GM12878 (cell line): ENCODE results near the gene OR4F15. TPM values are rescaled to one million over a fixed set of nuclear protein-coding genes. Genes with fewer than 3 reads are reported as not detected.
"Not testable (repeated sequence)": the region's sequence is repeated elsewhere in the genome, so short reads cannot be mapped to it uniquely, and the experiment has no call there.

Experiments
- ATAC-seq: fragments of 200-7000 bp; cut with Tn5 transposase; 3 replicates; pipeline ENCODE4 v1.9.1; 2020; ENCODE audit warnings: mild to moderate bottlenecking, moderate library complexity
- BruUV-seq: library from RNA; stranded (reverse); fragments of 400-500 nt; replicated peaks from 2 replicates; lab custom pipeline; 2021; lab: Mats Ljungman, UMichigan
- CTCF ChIA-PET: fragments of 300-600 bp; sonication (Branson Sonifier 250); formaldehyde crosslinking; extraction: SDS; loops from one replicate; lab custom pipeline; 2021; ENCODE audit warnings: inconsistent platforms; lab: Yijun Ruan, JAX
- POLR2A ChIA-PET: fragments of 350-600 bp; formaldehyde crosslinking; extraction: SDS; loops from one replicate; lab custom pipeline; 2021; ENCODE audit warnings: inconsistent platforms; lab: Charles Lee
- RAD21 ChIA-PET: fragments of 300-600 bp; sonication (Branson Sonifier 250); formaldehyde crosslinking; loops from one replicate; lab custom pipeline; 2023; ENCODE audit warnings: antibody characterized with exemption; ENCODE audit not compliant: unreplicated experiment; lab: Charles Lee
- SMC1A ChIA-PET: fragments of 300-600 bp; sonication (Branson Sonifier 250); formaldehyde crosslinking; loops from one replicate; lab custom pipeline; 2023; ENCODE audit not compliant: unreplicated experiment, uncharacterized antibody; lab: Charles Lee
- DNase-seq: peaks from one replicate; pipeline ENCODE4 v3.0.0-alpha.2; 2011; ENCODE audit warnings: low read depth, low spot score
- FAIRE-seq: peaks from 3 replicates; lab custom pipeline; 2011; peaks lifted over from hg19 to GRCh38; lab: Jason Lieb, UNC
- H2AFZ ChIP-seq: 2 replicates; pipeline ENCODE4 v1.6.0; 2011; ENCODE audit warnings: low read depth, low read length, control low read depth; ENCODE audit not compliant: control insufficient read depth
- H3K27ac ChIP-seq: 2 replicates; pipeline ENCODE4 v1.5.1; 2011; ENCODE audit warnings: control low read depth; ENCODE audit not compliant: control insufficient read depth, insufficient read depth
- H3K27me3 ChIP-seq, 2 experiments: replicated peaks in 1 of 2; 2 replicates each; pipeline versions ENCODE4 v1.6.0 to v1.6.1; 2011; ENCODE audit warnings: low read length in 1 of 2; ENCODE audit not compliant: control insufficient read depth in 2 of 2, insufficient read depth in 2 of 2
- H3K36me3 ChIP-seq, 2 experiments: 2 replicates each; pipeline ENCODE4 v1.5.1; 2011; ENCODE audit warnings: low read length in 1 of 2; ENCODE audit not compliant: control insufficient read depth in 2 of 2, insufficient read depth in 2 of 2
- H3K4me1 ChIP-seq: 2 replicates; pipeline ENCODE4 v1.6.1; 2011; ENCODE audit warnings: mild to moderate bottlenecking, low read length, moderate library complexity, mixed read lengths; ENCODE audit not compliant: control insufficient read depth, insufficient read depth
- H3K4me2 ChIP-seq: 2 replicates; pipeline ENCODE4 v1.6.0; 2011; ENCODE audit warnings: control low read depth; ENCODE audit not compliant: control insufficient read depth, insufficient read depth
- H3K4me3 ChIP-seq: fragments of 200-600 bp; sonication (generic); 2 replicates; pipeline ENCODE4 v1.5.1; 2016
- H3K79me2 ChIP-seq: 2 replicates; pipeline ENCODE4 v1.6.0; 2011; ENCODE audit warnings: low read length; ENCODE audit not compliant: control insufficient read depth, insufficient read depth
- H3K9ac ChIP-seq: 2 replicates; pipeline ENCODE4 v1.8.0; 2011; ENCODE audit warnings: low read length, control low read depth, mixed read lengths; ENCODE audit not compliant: control insufficient read depth, insufficient read depth
- H3K9me3 ChIP-seq: replicated peaks from 3 replicates; pipeline ENCODE4 v1.5.1; 2011; ENCODE audit warnings: mild to moderate bottlenecking, low read length; ENCODE audit not compliant: control insufficient read depth, insufficient read depth
- H4K20me1 ChIP-seq: 2 replicates; pipeline ENCODE4 v1.6.0; 2011; ENCODE audit not compliant: control insufficient read depth, insufficient read depth
- BACH1 ChIP-seq: fragments of 450-650 bp; IDR thresholded peaks from 2 replicates; pipeline ENCODE4 v1.6.1; 2017; ENCODE audit warnings: mild to moderate bottlenecking, borderline replicate concordance
- ETV6 ChIP-seq, 2 experiments: fragments of 450-650 bp in 1 of 2; IDR thresholded peaks in 1 of 2; conservative IDR thresholded peaks in 1 of 2; 2 replicates each; pipeline ENCODE4 v1.6.1; 2014; ENCODE audit warnings: antibody characterized with exemption in 1 of 2, borderline replicate concordance in 1 of 2, low read depth in 1 of 2, mild to moderate bottlenecking in 1 of 2, moderate library complexity in 1 of 2
- NFYB ChIP-seq: IDR thresholded peaks from 2 replicates; pipeline ENCODE4 v1.6.1; 2011; ENCODE audit warnings: low read depth, mild to moderate bottlenecking, low read length, improper control_type of control experiment, moderate library complexity; ENCODE audit not compliant: insufficient read depth
- POU2F2 ChIP-seq: IDR thresholded peaks from 3 replicates; pipeline ENCODE4 v1.6.1; 2011; ENCODE audit warnings: low read depth, mild to moderate bottlenecking, low read length, borderline replicate concordance
- SMARCA5 ChIP-seq: fragments of 450-650 bp; IDR thresholded peaks from 2 replicates; pipeline ENCODE4 v1.6.1; 2017; ENCODE audit warnings: mild to moderate bottlenecking
- SRF ChIP-seq, 2 experiments: IDR thresholded peaks; 2 replicates each; pipeline ENCODE4 v1.6.1; 2011; ENCODE audit warnings: low read depth in 2 of 2, low read length in 2 of 2, mild to moderate bottlenecking in 1 of 2, moderate library complexity in 1 of 2
- WGBS: methylation state at CpG from one replicate; pipeline ENCODE4 v1.1.6; 2016; ENCODE audit warnings: low lambda C conversion rate; ENCODE audit not compliant: insufficient replicate concordance, insufficient coverage; ENCODE audit errors: missing lambda C conversion rate; 5-methylcytosine and 5-hydroxymethylcytosine counted together
- in situ Hi-C: fragments of 300-500 bp; cut with MboI; formaldehyde crosslinking; loops from 9 replicates; pipeline ENCODE4 v1.14.3; 2018; ENCODE audit warnings: mixed read lengths
- intact Hi-C: fragments of 100-400 bp; cut with micrococcal nuclease; formaldehyde crosslinking; loops from one replicate; pipeline ENCODE4 v1.14.2; 2022; ENCODE audit not compliant: unreplicated experiment
- polyA plus RNA-seq, 11 experiments: library from polyadenylated mRNA; depleted of rRNA in 4 of 11; unstranded in 6 of 11; stranded (reverse) in 5 of 11; fragments of >200 nt; fragmentation: Nextera tagmentation in 4 of 11; fragmentation: Illumina TruSeq in 1 of 11; extraction: Ambion mirVana in 4 of 11; extraction: Trizol in 1 of 11; gene quantifications; 1 replicate in 1 of 11; 2 replicates in 10 of 11; pipeline versions ENCODE4 v1.2.1 to v1.2.3, GENCODE V29; 2011 to 2016; ENCODE audit warnings: inconsistent platforms in 2 of 11, missing spikeins in 2 of 11, low read depth in 1 of 11
- total RNA-seq, 4 experiments: library from RNA; depleted of rRNA in 3 of 4; stranded (reverse); fragments of >200 nt in 3 of 4; fragmentation: Illumina TruSeq in 1 of 4; extraction: Trizol in 1 of 4; gene quantifications; 2 replicates each; pipeline versions ENCODE4 v1.2.1 to v1.2.3, GENCODE V29; 2013 to 2021
- TF ChIP-seq, protein P1 (sequence below): fragments of 450-650 bp; IDR thresholded peaks from 2 replicates; pipeline ENCODE4 v1.6.1; 2017; ENCODE audit warnings: mild to moderate bottlenecking, moderate library complexity
- TF ChIP-seq, protein P2 (sequence below): IDR thresholded peaks from 2 replicates; pipeline ENCODE4 v1.6.1; 2012; ENCODE audit warnings: low read length, inconsistent platforms
- TF ChIP-seq, protein P3 (sequence below): fragments of 450-650 bp; conservative IDR thresholded peaks from 2 replicates; pipeline ENCODE4 v1.6.1; 2017; ENCODE audit warnings: mild to moderate bottlenecking, moderate library complexity

OR4F15 gene
- total and polyA plus RNA-seq, 10 of the 15 experiments (the other 5 are each of a cell fraction or from before 2014, with no cell fraction given) = not detected

DNA sequence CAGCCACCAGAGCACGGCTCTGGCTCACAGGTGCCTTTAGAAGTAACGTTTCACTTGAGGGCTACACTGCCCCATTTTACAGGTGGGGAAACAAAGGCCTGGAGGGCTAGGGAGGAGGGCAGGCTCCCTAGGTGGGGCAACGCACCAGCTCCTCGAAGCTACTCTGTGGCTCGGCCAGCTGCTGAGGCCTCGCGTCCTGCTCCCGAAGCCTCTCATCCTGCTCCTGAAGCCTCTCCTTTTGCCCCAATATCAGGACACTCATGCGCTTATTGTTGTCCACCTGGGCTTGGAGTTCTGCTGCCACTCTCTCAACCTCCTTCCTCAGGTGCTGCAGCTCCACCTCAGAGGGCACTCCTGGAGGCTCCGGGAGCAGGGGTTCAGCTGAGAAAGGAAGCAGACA is 36.9 kb upstream of the OR4F15 start (continued):
- TF ChIP-seq, protein P1, sequence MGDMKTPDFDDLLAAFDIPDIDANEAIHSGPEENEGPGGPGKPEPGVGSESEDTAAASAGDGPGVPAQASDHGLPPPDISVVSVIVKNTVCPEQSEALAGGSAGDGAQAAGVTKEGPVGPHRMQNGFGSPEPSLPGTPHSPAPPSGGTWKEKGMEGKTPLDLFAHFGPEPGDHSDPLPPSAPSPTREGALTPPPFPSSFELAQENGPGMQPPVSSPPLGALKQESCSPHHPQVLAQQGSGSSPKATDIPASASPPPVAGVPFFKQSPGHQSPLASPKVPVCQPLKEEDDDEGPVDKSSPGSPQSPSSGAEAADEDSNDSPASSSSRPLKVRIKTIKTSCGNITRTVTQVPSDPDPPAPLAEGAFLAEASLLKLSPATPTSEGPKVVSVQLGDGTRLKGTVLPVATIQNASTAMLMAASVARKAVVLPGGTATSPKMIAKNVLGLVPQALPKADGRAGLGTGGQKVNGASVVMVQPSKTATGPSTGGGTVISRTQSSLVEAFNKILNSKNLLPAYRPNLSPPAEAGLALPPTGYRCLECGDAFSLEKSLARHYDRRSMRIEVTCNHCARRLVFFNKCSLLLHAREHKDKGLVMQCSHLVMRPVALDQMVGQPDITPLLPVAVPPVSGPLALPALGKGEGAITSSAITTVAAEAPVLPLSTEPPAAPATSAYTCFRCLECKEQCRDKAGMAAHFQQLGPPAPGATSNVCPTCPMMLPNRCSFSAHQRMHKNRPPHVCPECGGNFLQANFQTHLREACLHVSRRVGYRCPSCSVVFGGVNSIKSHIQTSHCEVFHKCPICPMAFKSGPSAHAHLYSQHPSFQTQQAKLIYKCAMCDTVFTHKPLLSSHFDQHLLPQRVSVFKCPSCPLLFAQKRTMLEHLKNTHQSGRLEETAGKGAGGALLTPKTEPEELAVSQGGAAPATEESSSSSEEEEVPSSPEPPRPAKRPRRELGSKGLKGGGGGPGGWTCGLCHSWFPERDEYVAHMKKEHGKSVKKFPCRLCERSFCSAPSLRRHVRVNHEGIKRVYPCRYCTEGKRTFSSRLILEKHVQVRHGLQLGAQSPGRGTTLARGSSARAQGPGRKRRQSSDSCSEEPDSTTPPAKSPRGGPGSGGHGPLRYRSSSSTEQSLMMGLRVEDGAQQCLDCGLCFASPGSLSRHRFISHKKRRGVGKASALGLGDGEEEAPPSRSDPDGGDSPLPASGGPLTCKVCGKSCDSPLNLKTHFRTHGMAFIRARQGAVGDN = no peak
- TF ChIP-seq SMARCA5 = no peak
- TF ChIP-seq ETV6 (conservative IDR thresholded peaks at IDR 0.05 in 1 of 2, IDR thresholded peaks at IDR 0.05 in 1 of 2; ENCODE audit: borderline replicate concordance in 1 of 2, low read depth in 1 of 2) = no peak
- TF ChIP-seq SRF (IDR thresholded peaks at IDR 0.05; ENCODE audit: low read depth in 2 of 2, low read length in 2 of 2) = no peak
- TF ChIP-seq BACH1 = no peak
- TF ChIP-seq, protein P2, sequence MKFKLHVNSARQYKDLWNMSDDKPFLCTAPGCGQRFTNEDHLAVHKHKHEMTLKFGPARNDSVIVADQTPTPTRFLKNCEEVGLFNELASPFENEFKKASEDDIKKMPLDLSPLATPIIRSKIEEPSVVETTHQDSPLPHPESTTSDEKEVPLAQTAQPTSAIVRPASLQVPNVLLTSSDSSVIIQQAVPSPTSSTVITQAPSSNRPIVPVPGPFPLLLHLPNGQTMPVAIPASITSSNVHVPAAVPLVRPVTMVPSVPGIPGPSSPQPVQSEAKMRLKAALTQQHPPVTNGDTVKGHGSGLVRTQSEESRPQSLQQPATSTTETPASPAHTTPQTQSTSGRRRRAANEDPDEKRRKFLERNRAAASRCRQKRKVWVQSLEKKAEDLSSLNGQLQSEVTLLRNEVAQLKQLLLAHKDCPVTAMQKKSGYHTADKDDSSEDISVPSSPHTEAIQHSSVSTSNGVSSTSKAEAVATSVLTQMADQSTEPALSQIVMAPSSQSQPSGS = no peak
- TF ChIP-seq, protein P3, sequence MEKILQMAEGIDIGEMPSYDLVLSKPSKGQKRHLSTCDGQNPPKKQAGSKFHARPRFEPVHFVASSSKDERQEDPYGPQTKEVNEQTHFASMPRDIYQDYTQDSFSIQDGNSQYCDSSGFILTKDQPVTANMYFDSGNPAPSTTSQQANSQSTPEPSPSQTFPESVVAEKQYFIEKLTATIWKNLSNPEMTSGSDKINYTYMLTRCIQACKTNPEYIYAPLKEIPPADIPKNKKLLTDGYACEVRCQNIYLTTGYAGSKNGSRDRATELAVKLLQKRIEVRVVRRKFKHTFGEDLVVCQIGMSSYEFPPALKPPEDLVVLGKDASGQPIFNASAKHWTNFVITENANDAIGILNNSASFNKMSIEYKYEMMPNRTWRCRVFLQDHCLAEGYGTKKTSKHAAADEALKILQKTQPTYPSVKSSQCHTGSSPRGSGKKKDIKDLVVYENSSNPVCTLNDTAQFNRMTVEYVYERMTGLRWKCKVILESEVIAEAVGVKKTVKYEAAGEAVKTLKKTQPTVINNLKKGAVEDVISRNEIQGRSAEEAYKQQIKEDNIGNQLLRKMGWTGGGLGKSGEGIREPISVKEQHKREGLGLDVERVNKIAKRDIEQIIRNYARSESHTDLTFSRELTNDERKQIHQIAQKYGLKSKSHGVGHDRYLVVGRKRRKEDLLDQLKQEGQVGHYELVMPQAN = no peak
- TF ChIP-seq NFYB = no peak
- TF ChIP-seq POU2F2 = no peak

DNA sequence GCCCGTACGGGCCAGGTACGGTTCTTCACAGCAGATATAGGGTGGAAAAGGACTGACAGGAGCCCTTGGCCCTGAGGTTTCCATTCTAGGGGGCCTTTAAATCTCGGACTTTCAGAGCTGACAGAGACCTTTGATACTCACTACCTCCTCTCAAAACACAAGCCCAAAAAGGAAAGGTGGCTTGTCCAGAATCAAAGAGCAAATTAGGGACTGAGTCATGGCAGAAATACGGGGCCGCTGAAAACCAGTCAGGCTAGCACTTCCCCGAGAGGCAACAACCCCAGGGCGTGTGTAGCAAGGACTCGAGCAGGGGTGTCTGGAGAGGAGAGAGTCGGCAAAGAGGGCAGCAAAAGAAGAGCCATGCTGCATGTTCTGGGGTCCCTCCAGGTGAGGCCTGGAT is 33.4 kb upstream of the OR4F15 start:
- CTCF ChIA-PET, H3K79me2 ChIP-seq, H3K9me3 ChIP-seq, H4K20me1 ChIP-seq, DNase-seq, H2AFZ ChIP-seq, H3K4me1 ChIP-seq, RAD21 ChIA-PET, H3K4me3 ChIP-seq, H3K36me3 ChIP-seq, H3K27me3 ChIP-seq, BruUV-seq, H3K27ac ChIP-seq, POLR2A ChIA-PET, H3K9ac ChIP-seq, H3K4me2 ChIP-seq, ATAC-seq, FAIRE-seq, intact Hi-C loops, in situ Hi-C loops: not testable (repeated sequence)
- WGBS = 46% methylated on average over 10 of the region's 10 CpGs
- SMC1A ChIA-PET = interaction anchor here (1.0 kb wide), 1 partner anchor 10 kb away, joined by 3 read pairs; no protein-coding TSS in a partner anchor
